Uterus (tissue), 4 donors: Measurements from ENCODE around the gene MAP1S. TPM values are rescaled to one million over a fixed set of nuclear protein-coding genes. Genes with fewer than 3 reads are reported as not detected.

ENCODE experiments used
- DNase-seq, 2 donors: peaks; one replicate each; pipeline ENCODE4 v3.0.0-alpha.2; 2019 to 2020
- H3K27ac ChIP-seq, 2 donors: fragments of 200-600 bp; sonication (generic); 1 replicate in 1 of 2; 2 replicates in 1 of 2; pipeline ENCODE4 v1.5.1; 2016 to 2018
- H3K27me3 ChIP-seq, 2 donors: fragments of 200-600 bp; sonication (generic); one replicate each; pipeline ENCODE4 v1.5.1; 2018 to 2019; ENCODE audit warnings: control low read depth in 1 of 2
- H3K36me3 ChIP-seq, 2 donors: fragments of 200-600 bp; sonication (generic); one replicate each; pipeline ENCODE4 v1.5.1; 2019; ENCODE audit warnings: control low read depth in 1 of 2
- H3K4me1 ChIP-seq, 2 donors: fragments of 200-600 bp; sonication (generic); one replicate each; pipeline ENCODE4 v1.5.1; 2018 to 2019; ENCODE audit warnings: control low read depth in 1 of 2
- H3K4me3 ChIP-seq, 2 donors: fragments of 200-600 bp; sonication (generic); 1 replicate in 1 of 2; 2 replicates in 1 of 2; pipeline ENCODE4 v1.5.1; 2018 to 2019; ENCODE audit warnings: mild to moderate bottlenecking in 1 of 2
- H3K9me3 ChIP-seq, 2 donors: fragments of 200-600 bp; sonication (generic); one replicate each; pipeline ENCODE4 v1.5.1; 2019; ENCODE audit warnings: control low read depth in 1 of 2
- CTCF ChIP-seq, 4 experiments: fragments of 200-600 bp in 2 of 4; fragments of 450-650 bp in 2 of 4; sonication (generic) in 2 of 4; IDR thresholded peaks; one replicate each; pipeline ENCODE4 v1.5.1; 2016 to 2019; ENCODE audit warnings: antibody characterized with exemption in 4 of 4, mild to moderate bottlenecking in 2 of 4, moderate library complexity in 1 of 4
- POLR2A ChIP-seq, 2 donors: fragments of 450-650 bp; IDR thresholded peaks; one replicate each; pipeline ENCODE4 v1.6.1; 2016; ENCODE audit warnings: antibody characterized with exemption in 2 of 2, mild to moderate bottlenecking in 1 of 2, moderate library complexity in 1 of 2
- intact Hi-C: fragments of 100-400 bp; cut with DNase I; formaldehyde crosslinking; loops from one replicate; pipeline ENCODE4 v1.15.1; 2023; ENCODE audit warnings: low total_unique reads
- total RNA-seq, 4 donors: library from RNA; depleted of rRNA in 3 of 4; stranded (reverse); fragments of >200 nt in 3 of 4; gene quantifications; one replicate each; pipeline versions ENCODE4 v1.1.0 to v1.2.4, GENCODE V29; 2014 to 2023
- donor health status: DM: yes; HTN: yes; CAD: no.

MAP1S gene
- total RNA-seq, 4 donors from 2014 or later = 6.2 to 78.7 (median 50.3) TPM

- Histone ChIP-seq H3K27ac (no peak overlapping the region), H3K9me3 (no peaks in the 10 kb centered on the region), H3K36me3 (no peaks in the 10 kb centered on the region), H3K27me3 (no peaks in the 10 kb centered on the region), H3K4me1 (peaks cover 0 to 24% of the 10 kb centered on the region in 2 donors), H3K4me3 (no peak overlapping the region)
- TF ChIP-seq CTCF (IDR thresholded peaks at IDR 0.05) = no peak
- no peak for TF ChIP-seq POLR2A (IDR thresholded peaks at IDR 0.05)
- intact Hi-C loops = no loop called here
- no peak for DNase-seq
Measured at GRCh38 chr19:17722655-17723240, 3.5 kb downstream of the MAP1S start.

- H3K27me3 ChIP-seq = no peaks in the 10 kb centered on the region
- no peaks in the 10 kb centered on the region for H3K9me3 ChIP-seq
- TF ChIP-seq POLR2A (IDR thresholded peaks at IDR 0.05) (no peak), CTCF (IDR thresholded peaks at IDR 0.05) (no peak)
- H3K27ac ChIP-seq = no peak overlapping the region
- intact Hi-C loops = no loop called here
- no peaks in the 10 kb centered on the region for H3K36me3 ChIP-seq
- DNase-seq = no peak
- H3K4me3 ChIP-seq = no peak overlapping the region
- peaks cover 0 to 15% of the 10 kb centered on the region in 2 donors for H3K4me1 ChIP-seq
Measured at GRCh38 chr19:17724655-17725054, 5.4 kb downstream of the MAP1S start.

GRCh38 chr19:17725422-17726078 is 6.3 kb downstream of the MAP1S start:
- peaks cover 0 to 12% of the 10 kb centered on the region in 2 donors for H3K4me1 ChIP-seq

GRCh38 chr19:17726136-17726741 is 7.0 kb downstream of the MAP1S start:
- H3K36me3 ChIP-seq = no peaks in the 10 kb centered on the region
- H3K27me3 ChIP-seq = no peaks in the 10 kb centered on the region
- H3K9me3 ChIP-seq = no peaks in the 10 kb centered on the region
- H3K4me3 ChIP-seq = no peak overlapping the region
- TF ChIP-seq CTCF (IDR thresholded peaks at IDR 0.05) (no peak), POLR2A (IDR thresholded peaks at IDR 0.05) (no peak)
- peaks cover 0 to 7% of the 10 kb centered on the region in 2 donors for H3K4me1 ChIP-seq
- no peak for DNase-seq
- intact Hi-C loops = no loop called here
- H3K27ac ChIP-seq = no peak overlapping the region

More at GRCh38 chr19:17725422-17726078, 6.3 kb downstream of the MAP1S start:
- intact Hi-C loops = no loop called here
- H3K4me3 ChIP-seq = no peak overlapping the region
- no peak overlapping the region for H3K27ac ChIP-seq
- no peak for DNase-seq
- H3K27me3 ChIP-seq = no peaks in the 10 kb centered on the region
- H3K9me3 ChIP-seq = no peaks in the 10 kb centered on the region
- no peaks in the 10 kb centered on the region for H3K36me3 ChIP-seq
- TF ChIP-seq POLR2A (IDR thresholded peaks at IDR 0.05) (no peak), CTCF (IDR thresholded peaks at IDR 0.05) (no peak)
